NCI-H146 (cell line): ENCODE data around the gene HMCN1.
A peak's percentile ranks its signal among the peaks of the same experiment; 100 is the strongest.

Experiments used
- DNase-seq: peaks from one replicate; lab custom pipeline; 2025; lab: John Stamatoyannopoulos, UW

The HMCN1 gene

GRCh38 chr1:185733818-185734735, at the start of gene HMCN1:
TSS of gene HMCN1 (plus strand) at chr1:185734391. CDS start at chr1:185734780, 389 bp downstream.
- DNase-seq: peak; percentile 46

DNA sequence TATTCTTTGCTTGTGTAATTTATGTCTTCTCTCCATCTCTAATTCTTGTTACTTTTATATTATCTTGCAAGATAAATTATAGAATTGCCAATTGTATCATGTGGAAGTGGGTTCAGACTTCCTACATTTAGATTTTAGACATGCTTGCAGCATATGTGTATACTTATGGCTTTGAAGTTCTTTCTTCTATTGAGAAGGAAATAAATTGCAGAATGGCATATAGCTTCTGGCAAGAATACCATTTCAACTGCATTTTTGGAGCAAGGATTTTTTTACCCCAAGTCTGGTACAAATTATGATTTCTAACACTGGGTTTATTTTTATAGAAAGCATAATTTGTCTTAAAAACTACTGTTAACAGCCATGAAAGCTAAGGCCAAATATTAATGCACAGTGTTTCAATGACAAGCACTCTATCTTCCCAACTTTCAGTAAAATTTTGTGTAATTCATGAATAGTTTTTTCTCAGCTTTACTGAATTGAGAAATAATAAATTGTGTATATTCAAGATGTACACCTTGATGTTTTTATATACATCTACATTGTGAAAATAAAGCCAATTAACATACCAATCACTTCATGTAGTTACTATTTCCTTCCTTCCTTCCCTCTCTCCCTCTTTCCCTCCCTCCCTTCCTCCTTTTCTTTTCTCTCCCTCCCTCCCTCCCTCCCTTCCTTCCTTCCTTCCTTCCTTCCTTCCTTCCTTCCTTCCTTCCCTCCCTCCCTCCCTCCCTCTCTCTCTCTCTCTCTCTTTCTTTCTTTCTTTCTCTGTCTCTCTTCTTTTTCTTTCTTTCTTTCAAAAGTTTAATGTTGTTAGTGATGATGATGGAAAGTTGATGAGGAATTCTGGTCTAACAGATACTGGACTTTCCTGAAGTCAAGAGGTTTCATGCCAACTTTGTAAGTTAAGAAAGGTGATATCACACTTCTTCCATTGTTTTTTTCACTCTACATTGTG, 47.1 kb upstream of the HMCN1 start:
- no peak for DNase-seq

DNA sequence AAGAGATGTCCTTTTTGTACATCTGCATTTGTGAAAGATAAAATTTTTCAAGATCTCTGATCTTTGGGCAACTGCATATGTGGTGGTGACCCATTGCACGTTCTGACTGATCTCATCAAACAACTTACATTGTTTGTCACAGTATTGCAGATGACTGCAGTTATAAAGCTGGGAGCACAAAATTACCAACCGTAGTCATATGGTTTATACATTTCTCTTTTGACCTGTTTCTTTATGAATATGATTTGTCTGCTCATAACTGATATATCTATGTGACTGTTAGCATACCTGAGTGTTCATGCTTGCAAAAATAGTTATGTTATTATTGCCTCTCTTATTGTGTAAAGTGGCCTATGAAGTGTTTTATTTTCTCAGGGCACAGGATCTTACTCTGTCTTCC, 43.7 kb upstream of the HMCN1 start:
- DNase-seq: no peak

GRCh38 chr1:185693654-185694053, 40.5 kb upstream of the HMCN1 start:
- no peak for DNase-seq

DNA sequence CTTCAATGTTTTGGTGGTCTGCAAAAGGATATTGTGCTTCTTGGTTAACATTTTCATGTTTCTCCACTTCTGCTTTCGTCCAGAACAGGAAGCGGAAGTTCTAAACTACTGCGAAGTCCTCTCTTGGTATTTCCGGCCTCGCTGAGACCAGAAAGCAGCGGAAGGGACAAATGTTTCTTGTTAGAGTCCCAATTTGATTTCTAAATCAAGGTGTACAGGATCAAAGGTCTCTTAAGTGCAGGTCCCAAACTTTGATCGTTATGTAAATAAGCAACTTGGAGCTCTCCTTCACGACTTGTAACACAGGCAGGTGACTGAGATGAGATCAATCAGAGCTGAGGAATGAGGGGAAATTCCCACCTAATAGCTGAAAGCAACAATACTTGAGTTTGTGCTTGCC, 40.1 kb upstream of the HMCN1 start:
- no peak for DNase-seq

DNA sequence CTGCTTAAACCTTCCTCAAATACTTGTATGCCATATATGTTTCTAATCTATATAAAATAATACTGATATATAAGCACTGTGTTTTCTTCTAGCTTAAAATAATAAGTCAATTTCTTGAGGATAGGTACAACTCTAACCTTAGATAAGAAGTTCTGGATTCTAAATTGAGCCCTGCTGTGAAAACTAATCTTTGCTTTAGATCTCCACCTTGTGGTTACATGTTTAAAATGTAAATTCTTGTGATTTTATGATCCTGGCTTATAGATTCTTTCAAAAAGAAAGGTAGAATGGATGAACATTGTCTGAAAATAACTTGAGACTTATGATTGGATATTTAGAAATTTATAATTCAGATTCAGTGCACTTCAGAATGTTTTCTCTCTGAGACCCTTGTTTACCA, 38.9 kb upstream of the HMCN1 start:
- DNase-seq: no peak

DNA sequence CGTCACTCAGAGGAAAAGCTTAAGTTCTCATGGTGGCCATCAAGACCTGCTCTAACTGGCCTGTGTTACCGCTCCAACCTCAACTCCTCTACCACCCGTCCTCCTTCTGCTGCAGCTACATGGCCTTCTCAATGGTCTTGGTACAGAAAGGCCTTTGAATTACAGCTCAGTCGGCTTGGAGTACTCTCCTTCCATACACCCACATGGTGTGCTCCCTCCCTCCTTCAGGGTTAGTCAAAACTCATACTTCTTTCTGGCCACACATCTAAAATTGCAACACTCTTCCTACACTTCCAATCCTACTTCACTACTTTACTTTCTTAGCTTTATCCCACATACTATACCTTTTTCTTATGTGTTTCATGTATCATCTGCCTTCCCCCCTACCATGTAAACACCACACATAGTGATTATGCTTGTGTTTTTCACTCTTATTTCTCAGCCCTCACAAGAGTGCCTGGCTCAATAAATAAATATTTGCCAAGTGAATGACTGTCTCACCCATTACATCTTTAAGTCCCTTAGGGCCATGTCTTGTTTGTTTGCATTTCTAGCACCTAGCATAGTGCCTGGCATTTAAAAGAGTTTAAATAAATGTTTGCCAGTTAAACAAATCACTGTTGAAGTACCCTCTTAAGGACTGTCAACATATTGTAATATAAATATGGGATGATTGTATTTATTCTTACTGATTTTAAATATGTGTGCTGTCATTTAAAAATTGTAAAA, 37.6 kb upstream of the HMCN1 start:
- DNase-seq: no peak

GRCh38 chr1:185699874-185700273, 34.3 kb upstream of the HMCN1 start:
- DNase-seq: no peak

DNA sequence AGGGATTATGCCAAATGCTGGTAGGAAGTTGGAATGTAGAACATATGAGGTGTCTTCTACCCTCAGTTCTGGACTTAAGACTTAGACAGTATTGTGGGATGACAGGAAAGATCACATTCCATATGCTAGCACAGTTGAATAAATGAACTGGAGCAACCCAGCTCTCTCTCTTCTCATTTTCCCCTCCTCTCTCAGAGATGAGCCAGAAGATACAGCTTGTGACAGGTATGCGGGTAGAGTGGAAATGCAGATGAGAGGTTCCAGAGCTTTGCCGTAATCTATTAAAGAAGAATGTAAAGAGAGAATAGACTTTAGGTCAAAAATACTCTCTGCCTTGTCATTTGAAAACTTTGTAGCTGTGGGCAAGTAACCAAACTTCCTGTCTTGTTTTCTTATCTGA, 32.5 kb upstream of the HMCN1 start:
- DNase-seq: no peak

GRCh38 chr1:185704181-185704580, 30.0 kb upstream of the HMCN1 start:
- DNase-seq: no peak

DNA sequence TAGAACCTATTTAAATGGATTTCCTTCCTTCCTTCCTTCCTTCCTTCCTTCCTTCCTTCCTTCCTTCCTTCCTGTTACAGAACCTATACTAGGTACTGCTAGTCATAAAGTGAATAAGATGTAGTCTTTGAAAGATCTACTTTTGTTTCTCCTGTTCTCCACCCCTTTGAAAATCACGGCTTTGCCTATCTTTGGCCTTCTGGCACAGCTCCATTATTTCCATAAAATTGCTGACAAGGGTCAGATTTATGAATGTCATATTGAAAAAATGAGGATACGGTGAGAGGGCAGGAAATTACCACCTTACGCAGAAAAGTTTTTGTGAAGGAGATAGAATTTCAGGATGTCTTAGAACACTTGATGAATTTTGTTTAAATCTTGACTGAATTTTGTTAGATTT, 18.1 kb upstream of the HMCN1 start:
- no peak for DNase-seq

DNA sequence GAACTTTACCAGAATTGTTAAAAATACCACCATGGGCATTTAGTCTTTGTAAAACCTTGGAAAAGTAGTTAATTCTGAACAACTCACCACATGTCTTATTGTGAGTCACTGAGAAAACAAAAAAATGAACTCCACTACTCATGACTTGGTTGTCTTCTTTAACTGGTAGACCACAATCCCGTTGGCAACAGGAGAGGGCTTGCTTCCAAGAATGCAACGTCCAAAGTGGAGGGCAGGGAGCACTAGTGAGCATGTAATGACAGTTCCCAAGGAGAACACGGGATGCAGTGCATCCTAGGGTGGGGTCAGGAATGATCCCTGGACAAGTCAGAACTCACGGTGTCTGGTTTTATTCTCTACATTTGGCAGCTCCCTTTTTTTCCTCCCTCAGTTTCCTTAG, 15.2 kb upstream of the HMCN1 start:
- DNase-seq: no peak

DNA sequence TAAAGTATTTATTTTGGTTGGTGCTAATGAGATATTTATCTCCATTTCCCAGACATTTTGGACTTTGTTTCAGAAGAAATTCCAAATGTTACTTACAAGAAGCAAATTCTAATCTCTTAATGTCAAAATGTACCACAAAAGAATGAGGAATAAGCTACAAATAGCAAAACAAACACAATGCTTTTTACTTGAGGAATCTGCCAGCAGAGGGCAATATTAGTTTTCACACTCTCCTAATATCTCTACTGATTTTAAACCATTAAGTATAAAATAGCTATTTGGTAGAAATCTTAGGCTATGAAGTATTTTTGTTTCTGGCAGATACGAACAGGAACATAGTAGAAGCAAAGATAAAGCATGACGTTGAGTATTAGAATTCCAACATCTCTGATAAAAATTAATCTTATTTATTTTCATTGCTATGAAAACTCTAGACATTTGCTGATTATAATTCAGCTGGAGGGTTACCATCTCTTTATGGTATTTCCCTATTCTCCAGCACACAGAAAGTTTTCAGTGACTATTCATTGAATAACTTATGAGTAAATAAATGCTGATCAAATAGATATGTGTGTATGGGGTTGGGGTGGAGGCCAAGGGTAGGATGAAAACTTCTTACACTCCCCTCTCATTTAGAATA, 13.4 kb upstream of the HMCN1 start:
- no peak for DNase-seq

DNA sequence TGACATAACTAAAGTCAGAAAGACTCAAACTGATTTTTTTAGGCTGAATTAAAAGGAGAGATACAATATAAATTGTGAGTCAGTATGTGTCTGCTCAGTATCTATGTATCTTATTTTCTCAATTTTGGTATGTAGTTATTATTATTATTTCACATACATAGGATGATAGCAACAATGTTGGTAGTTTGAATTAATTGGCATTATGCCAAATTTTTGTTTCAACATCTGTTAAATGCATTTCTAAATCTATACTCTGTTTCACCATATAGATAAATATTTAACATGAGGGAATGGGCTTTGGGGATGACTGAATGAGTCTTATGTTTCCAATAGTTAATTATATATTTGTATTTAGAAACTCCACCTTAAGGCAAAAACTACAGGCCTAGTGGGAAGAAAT, 12.6 kb upstream of the HMCN1 start:
- no peak for DNase-seq

GRCh38 chr1:185722098-185722497, 12.1 kb upstream of the HMCN1 start:
- DNase-seq: no peak

GRCh38 chr1:185727726-185728125, 6.5 kb upstream of the HMCN1 start:
- no peak for DNase-seq

DNA sequence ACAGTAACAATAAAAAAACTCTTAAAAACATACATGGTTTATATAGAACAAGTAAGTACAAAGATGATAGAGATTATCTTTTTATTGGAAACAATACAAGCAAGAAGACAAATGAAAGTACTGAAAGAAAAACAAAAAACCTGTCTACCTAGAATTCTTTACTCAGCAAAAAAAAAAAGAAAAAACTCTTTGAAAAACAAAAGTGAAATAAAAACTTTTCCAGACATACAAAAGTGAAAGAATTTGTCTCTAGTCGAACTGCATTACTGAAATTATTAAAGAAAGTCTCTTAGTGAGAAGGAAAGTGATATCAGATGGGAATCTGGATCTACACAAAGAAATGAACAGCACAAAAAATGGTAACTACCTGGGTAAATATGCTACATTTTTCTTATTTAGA, 2.7 kb upstream of the HMCN1 start:
- DNase-seq: no peak

DNA sequence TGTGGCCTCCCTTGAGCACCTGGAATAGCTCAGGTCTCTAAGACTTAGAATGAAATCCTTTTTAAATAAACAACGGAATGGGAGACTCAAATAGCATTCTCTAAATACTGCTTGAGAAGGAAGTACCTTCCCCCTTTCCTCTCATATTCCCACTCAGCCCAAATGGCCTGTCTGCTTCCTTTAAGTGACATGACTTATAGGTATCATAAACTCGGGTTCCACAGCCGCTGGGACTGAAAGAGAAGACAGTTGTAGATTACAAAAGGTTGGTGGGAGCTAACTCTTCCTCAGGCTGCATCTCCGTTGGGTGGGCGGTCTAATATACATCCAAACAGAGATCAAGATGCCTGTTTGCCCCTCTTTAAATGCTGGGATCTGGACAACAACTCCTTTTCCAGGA, 1.2 kb upstream of the HMCN1 start:
- no peak for DNase-seq

DNA sequence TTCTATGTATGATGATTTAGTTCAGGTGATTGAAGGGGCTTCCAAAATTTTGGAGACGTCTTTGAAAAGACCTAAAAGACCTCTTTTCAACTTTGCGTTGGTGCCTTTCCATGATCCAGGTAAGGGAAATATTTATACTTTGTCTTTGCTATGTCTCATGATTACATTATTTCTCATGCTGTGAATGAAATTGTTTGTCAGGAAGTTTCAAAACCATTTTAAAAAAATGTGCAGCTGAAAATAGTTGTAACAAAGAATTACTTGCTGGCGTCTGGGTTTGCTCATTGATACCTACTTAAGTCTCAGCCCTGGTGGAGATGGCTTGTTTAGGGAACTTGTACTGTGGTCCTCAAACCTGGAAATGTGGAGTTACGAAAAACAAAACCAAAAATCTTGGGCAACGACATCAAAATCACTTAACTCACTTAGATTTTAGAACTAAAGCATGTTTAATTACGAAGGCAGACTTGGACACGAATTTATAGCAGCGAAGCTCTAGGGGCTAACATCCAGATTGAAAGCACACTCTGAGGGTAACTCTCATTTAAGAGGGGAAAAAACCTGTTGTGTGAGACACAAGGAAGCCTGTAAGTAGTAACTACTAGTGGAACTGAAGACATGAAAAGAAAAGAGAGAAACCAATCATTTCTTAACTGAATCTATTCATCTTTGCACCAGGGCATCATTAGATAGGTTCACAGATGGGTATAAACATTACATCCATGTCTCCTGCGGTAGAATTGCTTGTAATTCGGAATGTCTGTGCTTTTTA, 924 bp downstream of the HMCN1 start:
- DNase-seq: no peak

DNA sequence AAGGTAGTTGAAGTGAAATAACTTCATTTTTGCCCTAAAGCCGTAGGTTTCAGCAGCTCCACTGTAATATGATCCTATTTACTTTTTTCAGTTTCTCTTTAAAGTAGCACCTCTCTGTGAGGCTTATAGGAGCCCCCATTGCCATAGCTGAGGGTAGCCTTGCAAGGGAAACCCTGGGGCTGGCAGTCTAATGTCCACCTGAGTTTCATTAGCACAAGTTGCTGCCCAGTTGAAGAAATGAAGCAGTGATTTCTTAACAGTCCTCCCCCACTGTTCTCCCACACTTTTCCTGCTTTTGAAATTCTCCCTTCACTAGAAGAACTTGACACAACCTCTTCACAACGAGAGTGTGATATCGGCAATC, 1.5 kb downstream of the HMCN1 start:
- DNase-seq: no peak

GRCh38 chr1:185739967-185740366, 5.8 kb downstream of the HMCN1 start:
- DNase-seq: no peak
